Type B pancreatic cell (in vitro differentiated cells): ENCODE results near the gene DCBLD1. TPM values are rescaled to one million over a fixed set of nuclear protein-coding genes. Genes with fewer than 3 reads are reported as not detected.

Experiments
- DNase-seq: peaks from one replicate; pipeline ENCODE4 v3.0.0; 2021; ENCODE audit warnings: mixed read lengths; ENCODE audit not compliant: unreplicated experiment; ENCODE audit errors: extremely low spot score
- H3K27ac Mint-ChIP-seq: 2 replicates; pipeline ENCODE4 v1.8.0; 2021; ENCODE audit warnings: mild to moderate bottlenecking, mixed read lengths
- H3K27me3 Mint-ChIP-seq: 2 replicates; pipeline ENCODE4 v1.8.0; 2021; ENCODE audit warnings: mixed read lengths
- H3K36me3 Mint-ChIP-seq: 2 replicates; pipeline ENCODE4 v1.8.0; 2021; ENCODE audit warnings: mixed read lengths
- H3K4me1 Mint-ChIP-seq: one replicate; pipeline ENCODE4 v1.8.0; 2021; ENCODE audit warnings: mixed read lengths; ENCODE audit not compliant: unreplicated experiment
- H3K4me3 Mint-ChIP-seq: 2 replicates; pipeline ENCODE4 v1.8.0; 2021; ENCODE audit warnings: mild to moderate bottlenecking, mixed read lengths
- H3K9me3 Mint-ChIP-seq: 2 replicates; pipeline ENCODE4 v1.8.0; 2021; ENCODE audit warnings: mixed read lengths
- total RNA-seq: library from RNA; stranded (reverse); gene quantifications from 2 replicates; pipeline ENCODE4 v1.2.1, GENCODE V29; 2021; ENCODE audit warnings: low replicate concordance
- TF ChIP-seq, protein P1 (sequence below): fragments of 200-600 bp; sonication (generic); conservative IDR thresholded peaks from 2 replicates; pipeline ENCODE4 v1.5.0; 2021; ENCODE audit warnings: antibody characterized with exemption, mild to moderate bottlenecking

DCBLD1 gene
- total RNA-seq, 1 donor from 2014 or later = 9.0 TPM

DNA sequence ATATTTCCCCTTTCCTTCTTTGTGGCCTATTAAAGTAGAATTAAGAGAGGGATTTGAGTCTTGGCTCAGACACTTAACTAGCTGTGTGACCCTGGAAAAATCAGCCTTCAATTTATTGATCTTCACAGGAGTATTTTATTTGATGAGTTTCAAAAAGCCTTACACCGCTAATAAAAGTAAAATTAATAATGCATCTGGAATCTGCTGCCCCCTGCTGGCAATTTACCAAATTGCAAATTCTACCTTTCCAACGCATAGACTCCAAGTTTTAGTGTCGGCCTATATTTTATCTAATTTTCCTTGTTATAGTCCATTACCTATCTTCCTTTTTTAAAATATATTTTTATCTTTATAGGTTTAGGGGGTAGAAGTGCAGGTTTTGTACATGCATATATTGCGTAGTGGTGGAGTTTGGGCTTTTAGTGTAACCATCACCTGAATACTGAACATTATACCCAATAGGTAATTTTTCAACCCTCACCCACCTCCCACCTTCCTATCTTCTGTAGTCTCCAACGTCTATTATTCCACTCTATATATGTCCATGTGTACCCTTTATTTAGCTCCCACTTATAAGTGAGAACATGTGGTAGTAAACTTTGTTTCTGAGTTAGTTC is 73.5 kb downstream of the DCBLD1 start:
- H3K27me3 Mint-ChIP-seq = no peaks in the 10 kb centered on the region
- H3K27ac Mint-ChIP-seq = no peak overlapping the region
- DNase-seq = no peak
- H3K36me3 Mint-ChIP-seq = peaks cover 5% of the 10 kb centered on the region
- no peak overlapping the region for H3K4me3 Mint-ChIP-seq
- H3K4me1 Mint-ChIP-seq = no peaks in the 10 kb centered on the region
- TF ChIP-seq, protein P1, sequence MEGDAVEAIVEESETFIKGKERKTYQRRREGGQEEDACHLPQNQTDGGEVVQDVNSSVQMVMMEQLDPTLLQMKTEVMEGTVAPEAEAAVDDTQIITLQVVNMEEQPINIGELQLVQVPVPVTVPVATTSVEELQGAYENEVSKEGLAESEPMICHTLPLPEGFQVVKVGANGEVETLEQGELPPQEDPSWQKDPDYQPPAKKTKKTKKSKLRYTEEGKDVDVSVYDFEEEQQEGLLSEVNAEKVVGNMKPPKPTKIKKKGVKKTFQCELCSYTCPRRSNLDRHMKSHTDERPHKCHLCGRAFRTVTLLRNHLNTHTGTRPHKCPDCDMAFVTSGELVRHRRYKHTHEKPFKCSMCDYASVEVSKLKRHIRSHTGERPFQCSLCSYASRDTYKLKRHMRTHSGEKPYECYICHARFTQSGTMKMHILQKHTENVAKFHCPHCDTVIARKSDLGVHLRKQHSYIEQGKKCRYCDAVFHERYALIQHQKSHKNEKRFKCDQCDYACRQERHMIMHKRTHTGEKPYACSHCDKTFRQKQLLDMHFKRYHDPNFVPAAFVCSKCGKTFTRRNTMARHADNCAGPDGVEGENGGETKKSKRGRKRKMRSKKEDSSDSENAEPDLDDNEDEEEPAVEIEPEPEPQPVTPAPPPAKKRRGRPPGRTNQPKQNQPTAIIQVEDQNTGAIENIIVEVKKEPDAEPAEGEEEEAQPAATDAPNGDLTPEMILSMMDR = peak; percentile 96
- no peaks in the 10 kb centered on the region for H3K9me3 Mint-ChIP-seq

DNA sequence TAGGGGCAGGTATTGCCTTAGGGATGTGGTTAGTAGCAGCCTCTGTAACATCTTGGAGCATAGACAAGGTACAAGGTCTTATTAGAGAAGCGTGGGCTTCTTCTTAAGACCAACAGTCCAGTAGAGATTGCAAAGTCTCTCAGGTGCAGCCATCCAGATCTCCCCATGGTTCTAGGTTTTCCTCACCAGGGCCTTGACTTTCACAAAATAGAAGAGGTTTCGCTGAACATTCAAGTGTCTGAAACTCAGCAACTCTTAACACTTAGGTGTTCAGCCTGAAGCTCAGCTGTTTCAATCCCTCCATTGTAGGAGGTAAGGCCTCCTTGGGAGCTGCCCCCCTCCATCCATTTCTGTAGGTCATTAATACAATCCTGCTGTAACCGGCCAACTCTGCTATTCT is 75.5 kb downstream of the DCBLD1 start:
- no peak overlapping the region for H3K27ac Mint-ChIP-seq
- H3K4me3 Mint-ChIP-seq = no peak overlapping the region
- no peaks in the 10 kb centered on the region for H3K4me1 Mint-ChIP-seq
- TF ChIP-seq, protein P1 = no peak
- no peak for DNase-seq
- no peaks in the 10 kb centered on the region for H3K27me3 Mint-ChIP-seq
- no peaks in the 10 kb centered on the region for H3K9me3 Mint-ChIP-seq
- H3K36me3 Mint-ChIP-seq = peaks cover 5% of the 10 kb centered on the region

DNA sequence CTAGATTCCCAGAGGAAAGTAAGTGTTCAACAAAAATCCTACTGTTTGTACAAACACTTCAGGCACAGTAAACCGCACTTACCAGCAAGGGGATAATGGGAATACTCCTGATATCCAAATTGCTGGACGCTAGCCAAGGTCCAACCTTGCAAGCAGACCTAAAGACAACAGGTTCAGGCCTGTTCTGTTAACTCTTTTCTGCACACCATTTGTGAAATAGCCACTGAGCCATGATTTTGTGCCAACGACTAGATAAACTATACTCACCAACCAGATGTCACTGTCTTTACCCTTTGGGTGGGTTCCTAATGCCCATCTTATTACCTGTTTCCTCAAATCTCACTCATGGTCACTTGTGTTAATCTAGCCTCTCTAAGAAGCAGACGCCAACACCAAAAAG is 76.3 kb downstream of the DCBLD1 start:
- Mint-ChIP-seq H3K9me3 (no peaks in the 10 kb centered on the region), H3K27me3 (no peaks in the 10 kb centered on the region), H3K27ac (no peak overlapping the region), H3K36me3 (peaks cover 5% of the 10 kb centered on the region), H3K4me1 (no peaks in the 10 kb centered on the region), H3K4me3 (no peak overlapping the region)
- TF ChIP-seq, protein P1 = no peak
- no peak for DNase-seq

DNA sequence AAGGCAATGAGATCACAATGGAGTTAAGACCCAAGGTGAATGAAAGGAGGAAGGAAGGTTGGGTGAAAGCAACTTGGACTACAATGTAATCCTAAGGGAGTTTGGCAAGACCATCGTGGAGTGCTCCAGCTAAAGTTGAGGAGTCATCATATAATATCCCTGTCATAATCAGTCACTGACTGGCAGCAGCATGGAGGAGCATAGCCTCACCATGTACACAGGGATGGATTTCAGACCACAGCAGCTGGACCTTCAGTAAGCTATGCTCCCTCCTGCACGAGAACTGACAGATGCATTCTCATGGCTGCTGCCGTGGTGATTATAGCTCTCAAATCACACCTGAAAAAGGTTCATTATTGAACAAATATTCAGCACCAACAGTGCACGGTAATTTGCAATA is 76.8 kb downstream of the DCBLD1 start:
- Mint-ChIP-seq H3K36me3 (peaks cover 5% of the 10 kb centered on the region), H3K9me3 (no peaks in the 10 kb centered on the region), H3K27me3 (no peaks in the 10 kb centered on the region), H3K27ac (no peak overlapping the region), H3K4me3 (no peak overlapping the region), H3K4me1 (no peaks in the 10 kb centered on the region)
- TF ChIP-seq, protein P1 = no peak
- no peak for DNase-seq

DNA sequence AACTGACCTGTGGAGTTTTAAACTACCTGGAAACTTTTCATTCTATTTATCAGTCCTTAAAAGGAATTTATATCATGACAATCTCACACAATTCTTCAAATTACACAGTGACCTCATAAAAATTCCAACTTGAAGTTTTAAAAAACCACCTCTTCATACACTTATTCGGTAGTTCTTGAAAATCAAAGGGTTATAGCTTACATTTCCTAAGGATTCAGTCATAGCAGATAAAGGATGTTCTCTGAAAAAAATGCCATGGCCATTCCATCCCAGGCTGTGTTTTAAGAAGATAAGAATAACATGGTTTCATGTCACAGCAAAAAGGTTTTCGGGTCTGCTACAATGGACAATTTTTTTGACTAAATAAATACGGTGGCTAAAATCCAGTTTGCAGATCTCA is 78.7 kb downstream of the DCBLD1 start:
- Mint-ChIP-seq H3K9me3 (no peaks in the 10 kb centered on the region), H3K4me3 (no peak overlapping the region), H3K27me3 (no peaks in the 10 kb centered on the region), H3K36me3 (peaks cover 5% of the 10 kb centered on the region), H3K27ac (no peak overlapping the region), H3K4me1 (no peaks in the 10 kb centered on the region)
- TF ChIP-seq, protein P1 = no peak
- no peak for DNase-seq

DNA sequence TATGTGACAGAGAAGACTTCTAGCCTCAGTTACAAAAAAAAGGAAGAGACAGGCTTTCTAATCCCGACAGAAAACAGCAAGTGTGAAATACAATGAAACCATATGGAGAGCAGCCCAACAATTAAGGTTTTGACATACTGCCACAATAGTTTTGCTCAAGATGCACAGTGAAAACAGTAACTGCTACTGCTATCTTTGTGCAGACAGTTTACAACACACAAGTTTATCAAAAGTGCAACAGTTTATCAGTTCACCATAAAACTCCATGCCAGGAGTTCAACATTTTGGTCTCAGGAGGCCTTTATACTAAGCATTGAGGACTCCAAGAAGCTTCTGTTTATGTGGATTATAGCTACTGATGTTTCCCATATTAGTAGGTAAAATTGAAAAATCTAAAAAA is 82.2 kb downstream of the DCBLD1 start:
- no peak for DNase-seq
- H3K36me3 Mint-ChIP-seq = peaks cover 11% of the 10 kb centered on the region
- H3K9me3 Mint-ChIP-seq = no peaks in the 10 kb centered on the region
- no peaks in the 10 kb centered on the region for H3K4me1 Mint-ChIP-seq
- H3K4me3 Mint-ChIP-seq = no peak overlapping the region
- TF ChIP-seq, protein P1 = no peak
- H3K27ac Mint-ChIP-seq = no peak overlapping the region
- H3K27me3 Mint-ChIP-seq = no peaks in the 10 kb centered on the region
